K562 (cell line): Measurements from ENCODE around the gene FANCD2. TPM values are rescaled to one million over a fixed set of nuclear protein-coding genes. Genes with fewer than 3 reads are reported as not detected.
A peak's percentile ranks its signal among the peaks of the same experiment; 100 is the strongest.

ENCODE experiments used
- ATAC-seq: fragments of 200-7000 bp; cut with Tn5 transposase; 3 replicates; pipeline ENCODE4 v1.9.1; 2020; ENCODE audit warnings: moderate library complexity
- BruUV-seq: library from RNA; stranded (reverse); fragments of 400-500 nt; replicated peaks from 2 replicates; lab custom pipeline; 2021; lab: Mats Ljungman, UMichigan
- CTCF ChIA-PET: fragments of 300-600 bp; formaldehyde crosslinking; extraction: SDS; loops from one replicate; lab custom pipeline; 2021; ENCODE audit warnings: low intra/inter-chr PET ratio; lab: Yijun Ruan, JAX
- POLR2A ChIA-PET: fragments of 300-600, 350-650 bp; sonication (Branson Sonifier 250); formaldehyde crosslinking; extraction: SDS; loops from one replicate; lab custom pipeline; 2021; ENCODE audit warnings: antibody characterized with exemption, inconsistent platforms; lab: Yijun Ruan, JAX
- DNase-seq, 4 experiments: peaks; one replicate each; pipeline versions ENCODE4 v3.0.0 to v3.0.0-alpha.2; 2011 to 2018; ENCODE audit warnings: low spot score in 3 of 4, mixed read lengths in 3 of 4; ENCODE audit errors: extremely low read depth in 1 of 4
- FAIRE-seq: peaks from 2 replicates; lab custom pipeline; 2011; peaks lifted over from hg19 to GRCh38; lab: Jason Lieb, UNC
- H2AFZ ChIP-seq: 2 replicates; pipeline ENCODE4 v1.6.0; 2011; ENCODE audit warnings: low read depth, low read length, control low read depth, inconsistent platforms
- H3K27ac ChIP-seq: fragments of 200-600 bp; 3 replicates; pipeline ENCODE4 v1.8.0; 2011; ENCODE audit warnings: low read depth, mild to moderate bottlenecking, control low read depth, inconsistent platforms, low read length, moderate library complexity, mixed read lengths; ENCODE audit errors: extremely low read depth
- H3K27me3 ChIP-seq, 2 experiments: fragments of 300-600 bp in 1 of 2; 2 replicates in 1 of 2; 3 replicates in 1 of 2; pipeline versions ENCODE4 v1.6.0 to v1.8.0; 2011; ENCODE audit warnings: inconsistent platforms in 2 of 2, low read length in 2 of 2, mild to moderate bottlenecking in 1 of 2, mixed read lengths in 1 of 2, moderate library complexity in 1 of 2; ENCODE audit not compliant: control insufficient read depth in 2 of 2, insufficient read depth in 2 of 2
- H3K36me3 ChIP-seq: fragments of 300-600 bp; 3 replicates; pipeline ENCODE4 v1.8.0; 2011; ENCODE audit warnings: mild to moderate bottlenecking, low read length, inconsistent platforms; ENCODE audit not compliant: control insufficient read depth, insufficient read depth
- H3K4me1 ChIP-seq, 2 experiments: fragments of 200-600 bp in 1 of 2; replicated peaks in 1 of 2; 2 replicates in 1 of 2; 3 replicates in 1 of 2; pipeline versions ENCODE4 v1.5.1 to v1.8.0; 2011; ENCODE audit warnings: inconsistent platforms in 2 of 2, low read length in 2 of 2, mild to moderate bottlenecking in 1 of 2, mixed read lengths in 1 of 2, moderate library complexity in 1 of 2; ENCODE audit not compliant: control insufficient read depth in 2 of 2, insufficient read depth in 2 of 2
- H3K4me2 ChIP-seq: 2 replicates; pipeline ENCODE4 v1.6.1; 2011; ENCODE audit warnings: low read length, control low read depth, inconsistent platforms, mixed read lengths; ENCODE audit not compliant: insufficient read depth
- H3K4me3 ChIP-seq: fragments of 200-600 bp; sonication (generic), shearing (Covaris generic); 2 replicates; pipeline ENCODE4 v1.5.1; 2016; ENCODE audit warnings: control low read depth, inconsistent platforms
- H3K79me2 ChIP-seq: fragments of 200-600 bp; 3 replicates; pipeline ENCODE4 v1.8.0; 2011; ENCODE audit warnings: low read length, inconsistent platforms; ENCODE audit not compliant: control insufficient read depth, insufficient read depth
- H3K9ac ChIP-seq, 2 experiments: 2 replicates each; pipeline versions ENCODE4 v1.6.0 to v1.6.1; 2011; ENCODE audit warnings: low read depth in 2 of 2, low read length in 2 of 2, control low read depth in 1 of 2, inconsistent platforms in 1 of 2, mild to moderate bottlenecking in 1 of 2, mixed read lengths in 1 of 2; ENCODE audit not compliant: insufficient read depth in 1 of 2
- H3K9me1 ChIP-seq: one replicate; pipeline ENCODE4 v1.6.0; 2011; ENCODE audit warnings: inconsistent platforms, mild to moderate bottlenecking, low read length, moderate library complexity; ENCODE audit not compliant: control insufficient read depth, insufficient read depth
- H3K9me3 ChIP-seq: replicated peaks from 2 replicates; pipeline ENCODE4 v1.5.1; 2011; ENCODE audit warnings: low read depth, low read length, inconsistent platforms; ENCODE audit not compliant: control insufficient read depth, insufficient read depth
- H4K20me1 ChIP-seq: replicated peaks from 2 replicates; pipeline ENCODE4 v1.6.1; 2011; ENCODE audit warnings: low read length, inconsistent platforms, mixed read lengths; ENCODE audit not compliant: control insufficient read depth, insufficient read depth
- CBX2 ChIP-seq: fragments of 200-600 bp; sonication (generic); IDR thresholded peaks from one replicate; pipeline ENCODE4 v1.6.1; 2012; ENCODE audit warnings: mild to moderate bottlenecking, low read length, inconsistent platforms; ENCODE audit not compliant: insufficient read depth, poor library complexity, severe bottlenecking
- NBN ChIP-seq: fragments of 450-650 bp; IDR thresholded peaks from 2 replicates; pipeline ENCODE4 v1.6.1; 2016; ENCODE audit warnings: low read depth, mild to moderate bottlenecking
- RAD51 ChIP-seq: fragments of 450-650 bp; IDR thresholded peaks from 2 replicates; pipeline ENCODE4 v1.7.1; 2016; ENCODE audit warnings: low read depth, mild to moderate bottlenecking, borderline replicate concordance
- ZBTB7A ChIP-seq: IDR thresholded peaks from 2 replicates; pipeline ENCODE4 v1.6.1; 2011; ENCODE audit warnings: low read depth, mild to moderate bottlenecking, low read length, moderate library complexity, borderline replicate concordance; ENCODE audit not compliant: control insufficient read depth
- ZNF140 ChIP-seq: fragments of 250-450 bp; sonication (Bioruptor Pico); IDR thresholded peaks from 2 replicates; pipeline ENCODE4 v1.8.0; 2021; ENCODE audit warnings: moderate library complexity, mild to moderate bottlenecking, inconsistent platforms
- ZNF584 ChIP-seq: fragments of 200-800 bp; sonication (Bioruptor generic); IDR thresholded peaks from 2 replicates; pipeline ENCODE4 v1.6.1; 2016; ENCODE audit warnings: low read depth, mild to moderate bottlenecking, missing genetic modification characterization, missing compliant biosample characterization
- WGBS: fragments of 100-300 bp; shearing (Covaris generic); methylation state at CpG from one replicate; pipeline ENCODE4 v1.1.6; 2016; ENCODE audit warnings: low coverage, mixed read lengths; ENCODE audit not compliant: insufficient coverage; ENCODE audit errors: missing lambda C conversion rate; 5-methylcytosine and 5-hydroxymethylcytosine counted together
- in situ Hi-C: fragments of 300-500 bp; cut with MboI; formaldehyde crosslinking; loops from 4 replicates; pipeline ENCODE4 v1.15.0; 2018; ENCODE audit warnings: inconsistent platforms, mixed read lengths
- intact Hi-C: fragments of 100-400 bp; cut with micrococcal nuclease; formaldehyde crosslinking; loops from 2 replicates; pipeline ENCODE4 v1.14.2; 2022
- polyA plus RNA-seq, 8 experiments: library from polyadenylated mRNA; depleted of rRNA in 4 of 8; stranded (reverse) in 5 of 8; unstranded in 3 of 8; fragments of >200 nt; fragmentation: Nextera tagmentation in 2 of 8; fragmentation: Illumina TruSeq in 1 of 8; extraction: Ambion mirVana in 2 of 8; extraction: Trizol in 1 of 8; gene quantifications; 2 replicates each; pipeline versions ENCODE4 v1.2.1 to v1.2.3, GENCODE V29; 2011 to 2014; ENCODE audit warnings: inconsistent platforms in 1 of 8, missing spikeins in 1 of 8
- total RNA-seq, 7 experiments: library from RNA; depleted of rRNA in 6 of 7; stranded (reverse); fragments of >200 nt in 6 of 7; fragmentation: Illumina TruSeq in 2 of 7; extraction: Trizol in 2 of 7; gene quantifications; 2 replicates each; pipeline versions ENCODE4 v1.2.1 to v1.2.3, GENCODE V29; 2011 to 2021; ENCODE audit warnings: low replicate concordance in 1 of 7
- TF ChIP-seq, protein P1 (sequence below): IDR thresholded peaks from 2 replicates; pipeline ENCODE4 v1.6.1; 2011; ENCODE audit warnings: borderline replicate concordance, low read depth, mild to moderate bottlenecking, moderate library complexity, low read length; ENCODE audit not compliant: insufficient read depth, poor library complexity, severe bottlenecking
- TF ChIP-seq, protein P2 (sequence below): fragments of 250-450 bp; sonication (Bioruptor Pico); IDR thresholded peaks from 2 replicates; pipeline ENCODE4 v1.5.0; 2021

Gene FANCD2
- total and polyA plus RNA-seq, 9 of the 15 experiments (the other 6 are each of a cell fraction or from before 2014, with no cell fraction given) = 59.4 to 137 (median 96.1) TPM

DNA sequence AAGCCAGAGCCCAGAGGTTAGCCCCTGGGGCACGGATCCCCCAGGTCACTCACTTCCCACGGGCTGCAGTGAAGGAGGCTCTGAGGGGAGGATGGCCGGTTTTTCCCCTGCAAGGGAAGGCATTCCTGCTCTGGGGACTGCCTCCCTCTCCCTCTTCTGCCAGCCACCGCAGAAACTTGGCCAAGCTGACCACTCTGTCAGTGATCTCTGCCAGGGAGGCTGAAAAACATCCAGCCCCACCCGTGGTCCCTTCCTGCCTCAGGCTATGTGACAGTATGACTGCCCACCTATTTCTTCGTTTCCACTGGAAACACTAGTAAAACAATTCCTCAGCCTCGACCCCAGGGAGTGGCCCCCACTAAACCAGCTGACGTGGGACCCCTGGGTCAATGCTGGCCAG is 14.6 kb upstream of the FANCD2 start:
- TF ChIP-seq, protein P1, sequence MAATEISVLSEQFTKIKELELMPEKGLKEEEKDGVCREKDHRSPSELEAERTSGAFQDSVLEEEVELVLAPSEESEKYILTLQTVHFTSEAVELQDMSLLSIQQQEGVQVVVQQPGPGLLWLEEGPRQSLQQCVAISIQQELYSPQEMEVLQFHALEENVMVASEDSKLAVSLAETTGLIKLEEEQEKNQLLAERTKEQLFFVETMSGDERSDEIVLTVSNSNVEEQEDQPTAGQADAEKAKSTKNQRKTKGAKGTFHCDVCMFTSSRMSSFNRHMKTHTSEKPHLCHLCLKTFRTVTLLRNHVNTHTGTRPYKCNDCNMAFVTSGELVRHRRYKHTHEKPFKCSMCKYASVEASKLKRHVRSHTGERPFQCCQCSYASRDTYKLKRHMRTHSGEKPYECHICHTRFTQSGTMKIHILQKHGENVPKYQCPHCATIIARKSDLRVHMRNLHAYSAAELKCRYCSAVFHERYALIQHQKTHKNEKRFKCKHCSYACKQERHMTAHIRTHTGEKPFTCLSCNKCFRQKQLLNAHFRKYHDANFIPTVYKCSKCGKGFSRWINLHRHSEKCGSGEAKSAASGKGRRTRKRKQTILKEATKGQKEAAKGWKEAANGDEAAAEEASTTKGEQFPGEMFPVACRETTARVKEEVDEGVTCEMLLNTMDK = no peak
- TF ChIP-seq CBX2 (no peak), NBN (no peak), RAD51 (no peak), ZNF140 (CRISPR knock-in tag) (no peak), ZNF584 (CRISPR knock-in tag) (no peak), ZBTB7A (0 out of 2 replicates have a peak, but pooled peaks have one; percentile 39)
- TF ChIP-seq, protein P2, sequence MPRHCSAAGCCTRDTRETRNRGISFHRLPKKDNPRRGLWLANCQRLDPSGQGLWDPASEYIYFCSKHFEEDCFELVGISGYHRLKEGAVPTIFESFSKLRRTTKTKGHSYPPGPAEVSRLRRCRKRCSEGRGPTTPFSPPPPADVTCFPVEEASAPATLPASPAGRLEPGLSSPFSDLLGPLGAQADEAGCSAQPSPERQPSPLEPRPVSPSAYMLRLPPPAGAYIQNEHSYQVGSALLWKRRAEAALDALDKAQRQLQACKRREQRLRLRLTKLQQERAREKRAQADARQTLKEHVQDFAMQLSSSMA (CRISPR knock-in tag) = no peak
- Histone ChIP-seq H3K9me1 (no peaks in the 10 kb centered on the region), H2AFZ (no peak overlapping the region), H3K79me2 (no peaks in the 10 kb centered on the region), H3K27ac (no peak overlapping the region), H3K4me3 (0 out of 2 replicates have a peak overlapping the region, but pooled peaks have one; percentile 49), H3K9ac (peak overlapping the region in 1 of 2 experiments; percentile 77; a peak in 2 of 4 replicates), H3K9me3 (no peaks in the 10 kb centered on the region), H3K36me3 (no peaks in the 10 kb centered on the region), H3K27me3 (no peaks in the 10 kb centered on the region), H3K4me2 (no peak overlapping the region), H3K4me1 (peaks cover 6 to 32% of the 10 kb centered on the region in 2 experiments), H4K20me1 (no peaks in the 10 kb centered on the region; the same call in 1 of the 2 replicates)
- intact Hi-C loops (no loop called here), in situ Hi-C loops (no loop called here)
- CTCF ChIA-PET = no interaction called here
- DNase-seq (no peak), FAIRE-seq (no peak), ATAC-seq (no peak)
- BruUV-seq = no TSS peak
- POLR2A ChIA-PET = interaction anchor here (0.6 to 1.1 kb wide), 8 partner anchors 14 to 197 kb away, joined by 3 to 6 read pairs (median 3); partner anchors contain the start of genes EMC3 and FANCD2
- WGBS = 41% methylated on average over 8 of the region's 8 CpGs
